ENCODE measurements around the gene CAVIN4.

The CAVIN4 gene

GRCh38 chr9:100577776-100578448 lies at the start of gene CAVIN4:
Gene CAVIN4, plus strand, starts transcription at chr9:100578079. Its CDS starts 65 bp downstream, at chr9:100578144.
- no peak for DNase-seq

GRCh38 chr9:100534401-100534800 lies 43.5 kb upstream of the CAVIN4 start:
- no peak for DNase-seq

GRCh38 chr9:100540327-100540726 lies 37.6 kb upstream of the CAVIN4 start:
- DNase-seq: no peak

- DNase-seq: no peak
Observed at GRCh38 chr9:100549048-100549447, 28.8 kb upstream of the CAVIN4 start.

GRCh38 chr9:100554935-100555401 lies 22.9 kb upstream of the CAVIN4 start:
- no peak for DNase-seq

GRCh38 chr9:100555471-100555870 lies 22.4 kb upstream of the CAVIN4 start:
- DNase-seq: no peak

- DNase-seq: no peak
Observed at GRCh38 chr9:100557053-100557452, 20.8 kb upstream of the CAVIN4 start.

GRCh38 chr9:100561256-100561655 lies 16.6 kb upstream of the CAVIN4 start:
- no peak for DNase-seq

- DNase-seq: no peak
Observed at GRCh38 chr9:100567856-100568255, 10.0 kb upstream of the CAVIN4 start.

GRCh38 chr9:100573655-100574260 lies 4.1 kb upstream of the CAVIN4 start:
- no peak for DNase-seq

GRCh38 chr9:100575006-100575405 lies 2.9 kb upstream of the CAVIN4 start:
- no peak for DNase-seq

GRCh38 chr9:100575765-100576386 lies 2.0 kb upstream of the CAVIN4 start:
- DNase-seq: no peak

GRCh38 chr9:100578610-100579009 lies 731 bp downstream of the CAVIN4 start:
- no peak for DNase-seq

- DNase-seq: no peak
Observed at GRCh38 chr9:100579665-100580064, 1.8 kb downstream of the CAVIN4 start.

GRCh38 chr9:100580257-100580656 lies 2.4 kb downstream of the CAVIN4 start:
- no peak for DNase-seq

GRCh38 chr9:100581081-100581480 lies 3.2 kb downstream of the CAVIN4 start:
- no peak for DNase-seq

- no peak for DNase-seq
Observed at GRCh38 chr9:100581661-100582060, 3.8 kb downstream of the CAVIN4 start.

- no peak for DNase-seq
Observed at GRCh38 chr9:100583014-100583802, 5.3 kb downstream of the CAVIN4 start.

GRCh38 chr9:100584951-100585350 lies 7.1 kb downstream of the CAVIN4 start:
- DNase-seq: no peak

- no peak for DNase-seq
Observed at GRCh38 chr9:100586093-100586492, 8.2 kb downstream of the CAVIN4 start.

- DNase-seq: no peak
Observed at GRCh38 chr9:100587375-100587774, 9.5 kb downstream of the CAVIN4 start.

GRCh38 chr9:100589582-100589981 lies 11.7 kb downstream of the CAVIN4 start:
- DNase-seq: no peak

- DNase-seq: no peak
Observed at GRCh38 chr9:100590481-100590880, 12.6 kb downstream of the CAVIN4 start.
